HFFc6 (cell line): Measurements from ENCODE around the gene XNDC1N. TPM values are rescaled to one million over a fixed set of nuclear protein-coding genes. Genes with fewer than 3 reads are reported as not detected.

Source experiments
- DNase-seq: peaks from one replicate; pipeline ENCODE4 v3.0.0-alpha.2; 2018
- H3K27ac Mint-ChIP-seq: 2 replicates; pipeline ENCODE4 v1.8.0; 2020; ENCODE audit warnings: mild to moderate bottlenecking, mixed read lengths
- H3K27me3 Mint-ChIP-seq: 2 replicates; pipeline ENCODE4 v1.8.0; 2021; ENCODE audit warnings: mild to moderate bottlenecking, moderate library complexity, mixed read lengths; ENCODE audit not compliant: insufficient read depth
- H3K36me3 Mint-ChIP-seq: 2 replicates; pipeline ENCODE4 v1.8.0; 2021; ENCODE audit warnings: low read depth, mixed read lengths
- H3K4me1 Mint-ChIP-seq: 2 replicates; pipeline ENCODE4 v1.8.0; 2020; ENCODE audit warnings: low read depth, mixed read lengths
- H3K4me3 Mint-ChIP-seq: 2 replicates; pipeline ENCODE4 v1.8.0; 2020; ENCODE audit warnings: mild to moderate bottlenecking, moderate library complexity, mixed read lengths
- H3K9me3 Mint-ChIP-seq: 2 replicates; pipeline ENCODE4 v1.8.0; 2020; ENCODE audit warnings: mild to moderate bottlenecking, mixed read lengths
- total RNA-seq, 6 experiments: library from RNA; stranded (reverse); fragmentation: NEBNext Ultra II Directional; extraction: Animal tissue kit (Norgen Biotek cat#: 25700); gene quantifications; 2 replicates in 1 of 6; 3 replicates in 5 of 6; pipeline ENCODE4 v1.2.3, GENCODE V29; 2021
- TF ChIP-seq, protein P1 (sequence below): fragments of 200-600 bp; sonication (generic); IDR thresholded peaks from 2 replicates; pipeline ENCODE4 v1.5.0; 2021; ENCODE audit warnings: antibody characterized with exemption, mild to moderate bottlenecking

XNDC1N gene
- total RNA-seq, 6 experiments from 2014 or later: 2.3 to 4.0 (median 3.4) TPM

- DNase-seq: no peak
- Mint-ChIP-seq H3K27me3 (no peaks in the 10 kb centered on the region; the same call in 1 of the 2 replicates), H3K36me3 (no peaks in the 10 kb centered on the region; the same call in 1 of the 2 replicates), H3K4me1 (peaks cover 60% of the 10 kb centered on the region), H3K9me3 (no peaks in the 10 kb centered on the region), H3K27ac (no peak overlapping the region), H3K4me3 (no peak overlapping the region)
- TF ChIP-seq, protein P1, sequence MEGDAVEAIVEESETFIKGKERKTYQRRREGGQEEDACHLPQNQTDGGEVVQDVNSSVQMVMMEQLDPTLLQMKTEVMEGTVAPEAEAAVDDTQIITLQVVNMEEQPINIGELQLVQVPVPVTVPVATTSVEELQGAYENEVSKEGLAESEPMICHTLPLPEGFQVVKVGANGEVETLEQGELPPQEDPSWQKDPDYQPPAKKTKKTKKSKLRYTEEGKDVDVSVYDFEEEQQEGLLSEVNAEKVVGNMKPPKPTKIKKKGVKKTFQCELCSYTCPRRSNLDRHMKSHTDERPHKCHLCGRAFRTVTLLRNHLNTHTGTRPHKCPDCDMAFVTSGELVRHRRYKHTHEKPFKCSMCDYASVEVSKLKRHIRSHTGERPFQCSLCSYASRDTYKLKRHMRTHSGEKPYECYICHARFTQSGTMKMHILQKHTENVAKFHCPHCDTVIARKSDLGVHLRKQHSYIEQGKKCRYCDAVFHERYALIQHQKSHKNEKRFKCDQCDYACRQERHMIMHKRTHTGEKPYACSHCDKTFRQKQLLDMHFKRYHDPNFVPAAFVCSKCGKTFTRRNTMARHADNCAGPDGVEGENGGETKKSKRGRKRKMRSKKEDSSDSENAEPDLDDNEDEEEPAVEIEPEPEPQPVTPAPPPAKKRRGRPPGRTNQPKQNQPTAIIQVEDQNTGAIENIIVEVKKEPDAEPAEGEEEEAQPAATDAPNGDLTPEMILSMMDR: no peak
These were observed 2.8 kb upstream of the XNDC1N start for GRCh38 chr11:71931245-71931602.

GRCh38 chr11:71930556-71931244 lies 2.3 kb upstream of the XNDC1N start:
- TF ChIP-seq, protein P1: no peak
- no peaks in the 10 kb centered on the region; the same call in 1 of the 2 replicates for H3K27me3 Mint-ChIP-seq
- peak overlapping the region; percentile 99; the same call in 1 of the 2 replicates for H3K4me3 Mint-ChIP-seq
- no peaks in the 10 kb centered on the region for H3K9me3 Mint-ChIP-seq
- no peak for DNase-seq
- H3K27ac Mint-ChIP-seq: no peak overlapping the region; the same call in 1 of the 2 replicates
- no peaks in the 10 kb centered on the region; the same call in 1 of the 2 replicates for H3K36me3 Mint-ChIP-seq
- H3K4me1 Mint-ChIP-seq: peaks cover 54% of the 10 kb centered on the region

DNA sequence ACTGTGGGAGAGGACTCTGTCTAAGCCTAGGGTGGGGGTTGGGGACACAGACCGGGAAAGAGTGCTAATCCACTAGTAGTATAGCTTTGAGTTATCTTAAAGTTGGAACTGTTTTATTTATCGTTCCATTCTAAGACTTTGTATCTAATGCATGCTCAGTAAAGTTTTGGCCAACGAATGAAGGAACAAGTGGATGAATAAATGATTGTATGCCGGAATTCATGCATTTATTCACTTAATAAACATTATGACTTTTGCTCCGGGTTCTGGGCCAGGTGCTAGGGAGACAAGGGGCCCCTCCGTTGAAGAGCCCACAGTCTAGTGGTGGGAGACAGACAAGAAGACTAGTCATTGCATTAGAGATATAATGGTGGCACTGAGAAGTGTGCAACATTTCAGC lies 1.1 kb upstream of the XNDC1N start:
- Mint-ChIP-seq H3K4me3 (peak overlapping the region; percentile 99), H3K9me3 (no peaks in the 10 kb centered on the region), H3K27me3 (no peaks in the 10 kb centered on the region; the same call in 1 of the 2 replicates), H3K27ac (peak overlapping the region; percentile 97), H3K4me1 (peaks cover 47% of the 10 kb centered on the region), H3K36me3 (no peaks in the 10 kb centered on the region; the same call in 1 of the 2 replicates)
- TF ChIP-seq, protein P1: no peak
- no peak for DNase-seq

GRCh38 chr11:71928737-71929443 lies 496 bp upstream of the XNDC1N start, which contains the start of gene RNF121:
Gene RNF121, plus strand, starts transcription at chr11:71929046. Its CDS starts 16 bp downstream, at chr11:71929062.
- no peaks in the 10 kb centered on the region for H3K9me3 Mint-ChIP-seq
- TF ChIP-seq, protein P1: no peak
- H3K4me1 Mint-ChIP-seq: peaks cover 41% of the 10 kb centered on the region
- peak within 1 kb of the TSS; percentile 99 for H3K4me3 Mint-ChIP-seq
- no peaks in the 10 kb centered on the region; the same call in 1 of the 2 replicates for H3K27me3 Mint-ChIP-seq
- DNase-seq: peak; percentile 90
- H3K36me3 Mint-ChIP-seq: no peaks in the 10 kb centered on the region; the same call in 1 of the 2 replicates
- H3K27ac Mint-ChIP-seq: peak within 1 kb of the TSS; percentile 97

DNA sequence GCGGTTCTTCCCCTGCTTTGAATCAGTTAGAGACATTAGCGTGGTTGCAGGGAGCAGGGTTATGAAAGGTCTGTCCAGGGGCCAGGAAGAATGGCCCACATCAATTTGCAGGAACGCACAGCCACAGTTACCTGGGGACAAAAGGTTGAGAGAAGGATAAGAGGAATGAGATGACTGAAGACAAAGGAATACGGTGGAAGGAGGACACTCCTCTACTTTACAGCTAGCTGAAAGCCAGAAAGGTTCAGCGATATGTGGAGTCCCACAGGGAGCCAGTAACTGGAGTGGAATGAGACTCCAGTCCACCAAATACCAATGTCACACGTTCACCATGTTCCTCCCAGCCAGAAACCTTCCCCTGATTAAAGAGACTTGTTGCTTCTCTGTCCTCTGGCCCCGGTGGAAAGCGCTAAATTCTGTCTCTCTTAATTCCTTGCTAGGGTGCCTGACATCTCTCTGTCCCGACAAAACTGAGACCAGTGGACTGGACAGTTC lies 10.7 kb downstream of the XNDC1N start:
- H3K9me3 Mint-ChIP-seq: no peaks in the 10 kb centered on the region
- H3K4me1 Mint-ChIP-seq: peaks cover 21% of the 10 kb centered on the region
- H3K27me3 Mint-ChIP-seq: no peaks in the 10 kb centered on the region; the same call in 1 of the 2 replicates
- DNase-seq: no peak
- H3K27ac Mint-ChIP-seq: no peak overlapping the region
- H3K4me3 Mint-ChIP-seq: no peak overlapping the region
- TF ChIP-seq, protein P1: no peak
- peaks cover 36% of the 10 kb centered on the region for H3K36me3 Mint-ChIP-seq
